ENCODE measurements around the gene PPRC1.

The PPRC1 gene

DNA sequence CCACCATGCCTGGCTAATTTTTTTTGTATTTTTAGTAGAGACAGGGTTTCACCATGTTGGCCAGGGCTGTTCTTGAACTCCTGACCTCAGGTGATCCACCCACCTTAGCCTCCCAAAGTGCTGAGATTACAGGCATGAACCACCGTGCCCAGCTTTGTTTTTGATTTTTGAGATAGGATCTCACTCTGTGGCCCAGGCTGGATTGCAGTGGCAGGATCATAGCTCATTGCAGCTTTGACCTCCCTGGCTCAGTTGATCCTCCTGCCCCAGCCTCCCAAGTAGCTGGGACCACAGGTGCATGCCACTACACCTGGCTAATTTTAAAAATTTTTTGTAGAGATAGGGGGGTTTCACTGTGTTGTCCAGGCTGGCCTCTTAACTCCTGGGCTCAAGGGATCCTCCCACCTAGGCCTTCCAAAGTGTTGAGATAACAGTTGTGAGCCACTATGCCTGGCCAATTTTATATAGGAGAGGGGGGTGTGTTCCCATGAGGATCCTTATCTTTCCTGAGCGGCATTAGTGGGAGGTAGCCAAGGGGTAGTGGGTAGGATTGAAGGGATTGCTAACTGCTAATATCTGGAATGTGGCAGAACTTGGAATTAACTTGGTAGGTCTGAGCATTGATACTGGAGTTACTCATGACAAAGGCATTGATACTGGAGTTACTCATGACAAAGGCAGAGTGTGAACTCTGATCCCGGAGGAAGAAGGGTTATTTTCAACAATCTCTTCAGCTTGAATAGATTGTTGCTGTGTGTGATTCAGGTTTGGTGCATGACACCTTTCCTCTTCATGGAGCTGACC is 18.3 kb downstream of the PPRC1 start:
- H3K27ac Mint-ChIP-seq: peak overlapping the region; percentile 99
- peaks cover 22% of the 10 kb centered on the region for H3K36me3 Mint-ChIP-seq

GRCh38 chr10:102151774-102152544 is 19.1 kb downstream of the PPRC1 start, which contains the start of gene NOLC1:
TSS of gene NOLC1 (plus strand) at chr10:102152389. CDS start at chr10:102152411, 22 bp downstream.
- Mint-ChIP-seq H3K9me3 (ENCODE audit: low read depth) (no peaks in the 10 kb centered on the region), H3K36me3 (peaks cover 22% of the 10 kb centered on the region), H3K4me3 (peak within 1 kb of the TSS; percentile 100), H3K27me3 (no peaks in the 10 kb centered on the region), H3K4me1 (ENCODE audit: low read depth) (peaks cover 49% of the 10 kb centered on the region), H3K27ac (peak within 1 kb of the TSS; percentile 99)

More for the DNA sequence above, 18.3 kb downstream of the PPRC1 start:
- no peaks in the 10 kb centered on the region for H3K9me3 Mint-ChIP-seq (ENCODE audit: low read depth)
- no peaks in the 10 kb centered on the region for H3K27me3 Mint-ChIP-seq
- peak overlapping the region; percentile 100 for H3K4me3 Mint-ChIP-seq
- H3K4me1 Mint-ChIP-seq (ENCODE audit: low read depth): peaks cover 41% of the 10 kb centered on the region

DNA sequence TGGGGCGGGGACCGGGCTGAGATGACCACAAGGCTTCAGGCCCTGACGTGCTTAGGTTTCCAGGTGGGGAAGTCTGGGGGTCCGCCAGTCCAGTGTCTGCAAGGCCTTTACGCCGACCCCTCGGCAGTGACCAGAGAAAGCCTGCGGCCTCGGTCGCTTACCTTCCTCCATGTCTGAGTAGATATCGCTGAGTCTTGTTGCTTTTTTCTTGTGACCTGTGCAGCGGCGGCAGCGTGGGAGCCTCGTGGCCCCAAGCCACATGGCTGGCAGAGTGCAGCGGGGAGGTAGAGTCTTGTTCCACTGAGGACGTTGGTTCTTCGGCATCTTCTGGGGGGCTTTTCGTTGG is 19.7 kb downstream of the PPRC1 start:
- H3K27ac Mint-ChIP-seq: peak overlapping the region; percentile 99
- peaks cover 22% of the 10 kb centered on the region for H3K36me3 Mint-ChIP-seq
- no peaks in the 10 kb centered on the region for H3K9me3 Mint-ChIP-seq (ENCODE audit: low read depth)
- peaks cover 52% of the 10 kb centered on the region for H3K4me1 Mint-ChIP-seq (ENCODE audit: low read depth)
- H3K4me3 Mint-ChIP-seq: peak overlapping the region; percentile 100
- H3K27me3 Mint-ChIP-seq: no peaks in the 10 kb centered on the region

DNA sequence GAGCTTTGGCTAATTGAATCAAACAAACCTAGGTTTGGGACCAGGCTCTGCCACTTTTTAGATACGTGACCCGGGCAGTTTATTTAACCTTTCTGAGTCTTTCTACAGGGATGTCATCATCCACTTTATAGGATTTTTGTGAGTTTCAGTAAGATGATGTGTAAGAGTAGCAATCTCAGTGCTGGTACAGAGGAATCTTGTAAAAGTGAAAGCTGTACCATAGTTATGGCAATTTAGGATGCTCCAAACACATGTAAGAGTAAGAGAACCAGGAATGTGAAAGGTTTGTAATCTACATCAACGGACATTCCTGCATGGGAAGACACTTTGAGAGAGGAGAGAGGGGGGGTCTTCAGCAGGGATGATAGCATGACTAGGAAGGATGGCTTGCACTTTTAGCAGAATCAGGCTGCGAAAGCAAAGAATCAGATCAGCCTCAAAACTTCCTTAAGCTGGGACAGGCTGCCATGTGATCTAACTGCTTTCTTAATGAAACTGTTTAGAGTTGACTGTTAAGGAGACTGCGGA is 20.3 kb downstream of the PPRC1 start:
- Mint-ChIP-seq H3K4me3 (peak overlapping the region; percentile 100), H3K36me3 (peaks cover 23% of the 10 kb centered on the region), H3K27ac (peak overlapping the region; percentile 99), H3K27me3 (no peaks in the 10 kb centered on the region), H3K9me3 (ENCODE audit: low read depth) (no peaks in the 10 kb centered on the region), H3K4me1 (ENCODE audit: low read depth) (peaks cover 55% of the 10 kb centered on the region)

DNA sequence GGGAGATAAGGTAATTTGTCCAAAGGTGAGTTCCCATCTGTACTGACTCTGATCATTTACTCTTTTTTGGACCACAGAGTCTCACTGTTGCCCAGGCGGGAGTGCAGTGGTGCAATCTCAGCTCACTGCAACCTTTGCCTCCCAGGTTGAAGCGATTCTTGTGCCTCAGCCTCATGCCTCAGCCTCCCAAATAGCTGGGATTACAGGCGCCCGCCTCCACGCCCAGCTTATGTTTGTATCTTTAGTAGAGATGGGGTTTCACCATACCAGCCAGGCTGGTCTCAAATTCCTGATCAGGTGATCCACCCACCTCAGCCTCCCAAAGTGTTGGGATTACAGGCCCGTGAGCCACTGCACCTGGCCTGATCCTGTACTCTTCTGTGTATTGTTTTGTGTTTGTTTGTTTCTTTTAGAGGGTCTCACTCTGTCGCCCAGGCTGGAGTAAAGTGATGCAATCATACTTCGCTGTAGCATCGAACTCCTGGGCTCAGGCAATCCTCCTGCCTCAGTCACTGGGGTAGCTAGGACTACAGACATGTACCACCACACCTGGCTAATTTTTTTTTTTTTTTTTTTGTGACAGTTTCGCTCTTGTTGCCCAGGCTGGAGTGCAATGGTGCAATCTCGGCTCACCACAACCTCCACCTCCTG is 21.8 kb downstream of the PPRC1 start:
- H3K9me3 Mint-ChIP-seq (ENCODE audit: low read depth): no peaks in the 10 kb centered on the region
- no peaks in the 10 kb centered on the region for H3K27me3 Mint-ChIP-seq
- H3K27ac Mint-ChIP-seq: peak overlapping the region; percentile 46
- H3K36me3 Mint-ChIP-seq: peaks cover 26% of the 10 kb centered on the region
- H3K4me3 Mint-ChIP-seq: peak overlapping the region; percentile 100
- H3K4me1 Mint-ChIP-seq (ENCODE audit: low read depth): peaks cover 61% of the 10 kb centered on the region

- peaks cover 22% of the 10 kb centered on the region for H3K36me3 Mint-ChIP-seq
- H3K4me3 Mint-ChIP-seq: peak overlapping the region; percentile 100
- no peaks in the 10 kb centered on the region for H3K27me3 Mint-ChIP-seq
- H3K27ac Mint-ChIP-seq: peak overlapping the region; percentile 46
- H3K4me1 Mint-ChIP-seq (ENCODE audit: low read depth): peaks cover 53% of the 10 kb centered on the region
- H3K9me3 Mint-ChIP-seq (ENCODE audit: low read depth): no peaks in the 10 kb centered on the region
These were observed 24.4 kb downstream of the PPRC1 start for GRCh38 chr10:102157224-102157623.

DNA sequence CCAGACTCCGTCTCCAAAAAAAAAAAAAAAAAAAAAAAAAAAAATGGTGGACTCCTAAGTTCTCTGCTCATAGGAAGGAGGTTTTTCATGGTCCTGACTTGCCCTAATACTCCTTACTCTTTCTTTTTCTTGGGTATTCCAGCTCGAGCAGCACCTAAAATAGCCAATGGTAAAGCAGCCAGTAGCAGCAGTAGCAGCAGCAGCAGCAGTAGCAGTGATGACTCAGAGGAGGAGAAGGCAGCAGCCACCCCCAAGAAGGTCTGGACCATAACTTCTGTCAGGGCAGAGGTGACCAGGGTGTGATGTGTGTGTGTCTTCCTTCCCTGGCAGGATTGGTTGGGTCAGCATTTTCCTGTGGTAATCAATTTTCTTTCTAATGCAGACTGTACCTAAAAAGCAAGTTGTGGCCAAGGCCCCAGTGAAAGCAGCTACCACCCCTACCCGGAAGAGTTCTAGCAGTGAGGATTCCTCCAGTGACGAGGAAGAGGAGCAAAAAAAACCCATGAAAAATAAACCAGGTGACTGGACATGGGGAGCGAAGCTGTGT is 26.3 kb downstream of the PPRC1 start:
- Mint-ChIP-seq H3K4me3 (no peak overlapping the region), H3K9me3 (ENCODE audit: low read depth) (no peaks in the 10 kb centered on the region), H3K36me3 (peaks cover 16% of the 10 kb centered on the region), H3K27ac (no peak overlapping the region), H3K27me3 (no peaks in the 10 kb centered on the region), H3K4me1 (ENCODE audit: low read depth) (peaks cover 48% of the 10 kb centered on the region)

DNA sequence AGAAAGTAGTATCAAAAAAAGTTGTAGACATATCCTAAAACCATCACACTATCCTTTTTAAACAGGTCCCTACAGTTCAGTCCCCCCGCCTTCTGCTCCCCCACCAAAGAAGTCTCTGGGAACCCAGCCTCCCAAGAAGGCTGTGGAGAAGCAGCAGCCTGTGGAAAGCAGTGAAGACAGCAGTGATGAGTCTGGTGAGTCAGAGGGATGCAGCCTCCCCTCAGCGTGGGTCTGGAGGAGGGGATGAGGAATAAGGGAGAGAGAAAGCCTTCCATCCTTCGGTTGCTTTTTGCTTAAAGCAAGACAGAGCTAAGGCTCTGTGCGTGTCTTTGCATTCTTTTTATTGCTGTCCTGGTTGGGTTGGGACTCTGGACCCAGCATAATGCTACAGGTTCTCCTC is 27.0 kb downstream of the PPRC1 start:
- peaks cover 14% of the 10 kb centered on the region for H3K36me3 Mint-ChIP-seq
- no peaks in the 10 kb centered on the region for H3K27me3 Mint-ChIP-seq
- H3K9me3 Mint-ChIP-seq (ENCODE audit: low read depth): no peaks in the 10 kb centered on the region
- peak overlapping the region; percentile 70 for H3K27ac Mint-ChIP-seq
- H3K4me1 Mint-ChIP-seq (ENCODE audit: low read depth): peaks cover 41% of the 10 kb centered on the region
- H3K4me3 Mint-ChIP-seq: no peak overlapping the region

- Mint-ChIP-seq H3K4me3 (no peak overlapping the region), H3K36me3 (peaks cover 7% of the 10 kb centered on the region), H3K27ac (no peak overlapping the region), H3K4me1 (ENCODE audit: low read depth) (peaks cover 10% of the 10 kb centered on the region), H3K27me3 (no peaks in the 10 kb centered on the region), H3K9me3 (ENCODE audit: low read depth) (no peaks in the 10 kb centered on the region)
These were observed 30.6 kb downstream of the PPRC1 start for GRCh38 chr10:102163342-102163989.

DNA sequence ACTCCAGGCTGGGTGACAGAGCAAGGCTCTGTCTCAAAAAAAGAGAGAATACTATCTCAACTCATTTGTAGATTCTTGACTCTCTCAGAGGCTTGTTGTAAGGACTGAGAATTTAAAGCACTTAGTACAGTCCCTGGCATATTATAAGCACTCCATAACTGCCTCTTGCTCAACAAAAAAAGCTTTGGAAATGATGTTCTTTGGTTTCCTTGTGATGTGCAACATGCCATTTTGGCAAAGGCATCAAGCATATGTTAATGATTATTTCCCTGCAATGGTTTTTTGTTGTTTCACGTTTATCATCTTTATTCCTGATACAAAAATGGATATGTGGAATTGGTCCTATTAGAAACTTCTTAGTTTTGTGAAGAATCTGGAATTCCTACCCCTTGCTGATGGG is 35.0 kb downstream of the PPRC1 start:
- H3K36me3 Mint-ChIP-seq: peaks cover 3% of the 10 kb centered on the region
- H3K27me3 Mint-ChIP-seq: no peaks in the 10 kb centered on the region
- no peaks in the 10 kb centered on the region for H3K9me3 Mint-ChIP-seq (ENCODE audit: low read depth)
- H3K4me1 Mint-ChIP-seq (ENCODE audit: low read depth): peaks cover 7% of the 10 kb centered on the region
- no peak overlapping the region for H3K27ac Mint-ChIP-seq
- no peak overlapping the region for H3K4me3 Mint-ChIP-seq

DNA sequence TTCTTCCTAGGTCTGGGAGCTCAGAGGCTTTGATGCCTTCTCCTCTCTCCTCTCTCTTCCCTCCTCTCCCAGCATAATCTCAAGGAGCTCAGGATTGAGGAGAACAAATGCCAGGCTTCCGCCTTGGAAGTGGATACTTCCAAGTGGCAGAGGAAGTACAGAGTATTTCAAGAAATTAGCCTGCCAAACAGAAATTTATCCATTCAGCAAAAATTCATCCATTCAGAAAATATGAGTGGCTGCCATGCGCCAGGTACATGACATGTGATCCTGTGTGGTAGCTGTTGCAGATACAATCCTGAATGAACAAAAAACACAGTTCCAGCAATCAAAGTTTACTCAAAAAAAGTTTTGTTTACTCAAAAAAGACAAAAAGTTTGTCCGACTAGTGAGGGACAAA is 37.8 kb downstream of the PPRC1 start:
- H3K4me1 Mint-ChIP-seq (ENCODE audit: low read depth): peaks cover 5% of the 10 kb centered on the region
- no peak overlapping the region for H3K27ac Mint-ChIP-seq
- H3K4me3 Mint-ChIP-seq: no peak overlapping the region

DNA sequence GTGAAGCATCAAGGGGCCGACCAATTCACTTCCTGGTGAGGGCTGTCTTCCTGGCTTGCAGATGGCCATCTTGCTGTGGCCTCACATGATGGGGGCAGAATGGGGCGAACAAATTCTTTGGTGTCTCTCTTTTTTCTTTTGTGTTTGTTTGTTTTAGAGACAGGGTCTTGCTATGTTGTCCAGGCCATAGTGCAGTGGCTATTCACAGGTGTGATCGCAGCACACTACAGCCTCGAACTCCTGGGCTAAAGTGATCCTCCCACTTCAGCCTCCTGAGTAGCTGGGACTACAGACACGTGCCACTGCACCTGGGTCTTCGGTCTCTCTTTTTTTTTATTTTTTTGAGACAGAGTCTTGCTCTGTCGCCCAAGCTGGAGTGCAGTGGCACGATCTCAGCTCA is 39.4 kb downstream of the PPRC1 start:
- no peaks in the 10 kb centered on the region for H3K9me3 Mint-ChIP-seq (ENCODE audit: low read depth)
- no peak overlapping the region for H3K4me3 Mint-ChIP-seq
- H3K27me3 Mint-ChIP-seq: no peaks in the 10 kb centered on the region
- H3K27ac Mint-ChIP-seq: no peak overlapping the region
- no peaks in the 10 kb centered on the region for H3K36me3 Mint-ChIP-seq
- peaks cover 5% of the 10 kb centered on the region for H3K4me1 Mint-ChIP-seq (ENCODE audit: low read depth)

More for the DNA sequence above, 37.8 kb downstream of the PPRC1 start:
- Mint-ChIP-seq H3K27me3 (no peaks in the 10 kb centered on the region), H3K9me3 (ENCODE audit: low read depth) (no peaks in the 10 kb centered on the region), H3K36me3 (no peaks in the 10 kb centered on the region)

- no peaks in the 10 kb centered on the region for H3K4me1 Mint-ChIP-seq (ENCODE audit: low read depth)
- H3K27ac Mint-ChIP-seq: no peak overlapping the region
- H3K4me3 Mint-ChIP-seq: no peak overlapping the region
- no peaks in the 10 kb centered on the region for H3K36me3 Mint-ChIP-seq
- H3K27me3 Mint-ChIP-seq: no peaks in the 10 kb centered on the region
- H3K9me3 Mint-ChIP-seq (ENCODE audit: low read depth): no peaks in the 10 kb centered on the region
These were observed 42.6 kb downstream of the PPRC1 start for GRCh38 chr10:102175415-102175814.

GRCh38 chr10:102184606-102185005 is 51.8 kb downstream of the PPRC1 start:
- Mint-ChIP-seq H3K4me3 (no peak overlapping the region), H3K36me3 (peaks cover 3% of the 10 kb centered on the region), H3K27me3 (peaks cover 3% of the 10 kb centered on the region), H3K4me1 (ENCODE audit: low read depth) (peaks cover 16% of the 10 kb centered on the region), H3K27ac (no peak overlapping the region), H3K9me3 (ENCODE audit: low read depth) (peaks cover 6% of the 10 kb centered on the region)
